Vagina (tissue), 2 donors: ENCODE results near the gene STX1B. TPM values are rescaled to one million over a fixed set of nuclear protein-coding genes. Genes with fewer than 3 reads are reported as not detected.

ENCODE experiments used
- DNase-seq, 2 donors: peaks; one replicate each; pipeline ENCODE4 v3.0.0-alpha.2; 2017; ENCODE audit errors: extremely low spot score in 2 of 2
- H3K27ac ChIP-seq: fragments of 200-600 bp; sonication (generic); one replicate; pipeline ENCODE4 v1.5.1; 2019
- H3K27me3 ChIP-seq: fragments of 200-600 bp; sonication (generic); one replicate; pipeline ENCODE4 v1.5.1; 2019
- H3K36me3 ChIP-seq, 2 donors: fragments of 200-600 bp; sonication (generic); one replicate each; pipeline ENCODE4 v1.5.1; 2017 to 2019
- H3K4me1 ChIP-seq: fragments of 200-600 bp; sonication (generic); one replicate; pipeline ENCODE4 v1.5.1; 2019
- H3K4me3 ChIP-seq, 2 donors: fragments of 200-600 bp; sonication (generic); 1 replicate in 1 of 2; 2 replicates in 1 of 2; pipeline ENCODE4 v1.5.1; 2016 to 2019
- H3K9me3 ChIP-seq: fragments of 200-600 bp; sonication (generic); one replicate; pipeline ENCODE4 v1.5.1; 2019
- CTCF ChIP-seq, 3 experiments: fragments of 450-650 bp in 2 of 3; fragments of 200-600 bp in 1 of 3; sonication (generic) in 1 of 3; IDR thresholded peaks; one replicate each; pipeline ENCODE4 v1.5.1; 2017 to 2019; ENCODE audit warnings: antibody characterized with exemption in 3 of 3, mild to moderate bottlenecking in 2 of 3, moderate library complexity in 2 of 3
- POLR2A ChIP-seq, 2 donors: fragments of 450-650 bp; IDR thresholded peaks; one replicate each; pipeline ENCODE4 v1.6.1; 2017; ENCODE audit warnings: antibody characterized with exemption in 2 of 2, mild to moderate bottlenecking in 2 of 2, moderate library complexity in 2 of 2
- POLR2AphosphoS5 ChIP-seq, 2 donors: sonication (generic); formaldehyde crosslinking; IDR thresholded peaks; one replicate each; pipeline ENCODE4 v1.9.0; 2017; ENCODE audit warnings: antibody characterized with exemption in 2 of 2, mild to moderate bottlenecking in 2 of 2, low read depth in 1 of 2; ENCODE audit not compliant: insufficient read depth in 1 of 2
- intact Hi-C: fragments of 100-400 bp; cut with DNase I; formaldehyde crosslinking; loops from one replicate; pipeline ENCODE4 v1.15.1; 2023
- total RNA-seq: library from RNA; depleted of rRNA; stranded (reverse); fragments of >200 nt; gene quantifications from one replicate; pipeline ENCODE4 v1.2.3, GENCODE V29; 2016

STX1B gene
- total RNA-seq, 1 donor from 2014 or later, result 4.7 TPM

- no peaks in the 10 kb centered on the region for H3K9me3 ChIP-seq
- H3K4me1 ChIP-seq, result peaks cover 28% of the 10 kb centered on the region
- TF ChIP-seq POLR2AphosphoS5 (IDR thresholded peaks at IDR 0.05; ENCODE audit: insufficient read depth in 1 of 2, low read depth in 1 of 2), result no peak
- TF ChIP-seq POLR2A (IDR thresholded peaks at IDR 0.05), result no peak
- no peak for TF ChIP-seq CTCF (IDR thresholded peaks at IDR 0.05)
- H3K4me3 ChIP-seq, result no peak overlapping the region
- no peaks in the 10 kb centered on the region for H3K27me3 ChIP-seq
- no peaks in the 10 kb centered on the region for H3K36me3 ChIP-seq
- DNase-seq, result no peak
- H3K27ac ChIP-seq, result peak overlapping the region; percentile 2
- intact Hi-C loops, result no loop called here
These were observed 9.6 kb downstream of the STX1B start for GRCh38 chr16:31000671-31001382.

- TF ChIP-seq POLR2A (IDR thresholded peaks at IDR 0.05) (no peak), CTCF (IDR thresholded peaks at IDR 0.05) (no peak), POLR2AphosphoS5 (IDR thresholded peaks at IDR 0.05; ENCODE audit: insufficient read depth in 1 of 2, low read depth in 1 of 2) (no peak)
- H3K4me1 ChIP-seq, result peaks cover 28% of the 10 kb centered on the region
- no peak overlapping the region for H3K4me3 ChIP-seq
- no peak overlapping the region for H3K27ac ChIP-seq
- intact Hi-C loops, result no loop called here
- H3K36me3 ChIP-seq, result no peaks in the 10 kb centered on the region
- no peaks in the 10 kb centered on the region for H3K9me3 ChIP-seq
- H3K27me3 ChIP-seq, result no peaks in the 10 kb centered on the region
- no peak for DNase-seq
These were observed 11.3 kb downstream of the STX1B start for GRCh38 chr16:30998852-30999761.

- Histone ChIP-seq H3K27ac (peak overlapping the region; percentile 76), H3K36me3 (no peaks in the 10 kb centered on the region), H3K9me3 (no peaks in the 10 kb centered on the region), H3K27me3 (no peaks in the 10 kb centered on the region), H3K4me1 (peaks cover 28% of the 10 kb centered on the region), H3K4me3 (peak overlapping the region; percentile 44 to 61)
- TF ChIP-seq POLR2AphosphoS5 (IDR thresholded peaks at IDR 0.05; ENCODE audit: insufficient read depth in 1 of 2, low read depth in 1 of 2), result no peak
- TF ChIP-seq POLR2A (IDR thresholded peaks at IDR 0.05), result no peak
- no peak for TF ChIP-seq CTCF (IDR thresholded peaks at IDR 0.05)
- DNase-seq, result no peak
- intact Hi-C loops, result loop anchor here (2.0 kb wide), 1 partner anchor 35 kb away; the partner anchor contains the start of gene STX4
These were observed 12.4 kb downstream of the STX1B start for GRCh38 chr16:30997725-30998711.

DNA sequence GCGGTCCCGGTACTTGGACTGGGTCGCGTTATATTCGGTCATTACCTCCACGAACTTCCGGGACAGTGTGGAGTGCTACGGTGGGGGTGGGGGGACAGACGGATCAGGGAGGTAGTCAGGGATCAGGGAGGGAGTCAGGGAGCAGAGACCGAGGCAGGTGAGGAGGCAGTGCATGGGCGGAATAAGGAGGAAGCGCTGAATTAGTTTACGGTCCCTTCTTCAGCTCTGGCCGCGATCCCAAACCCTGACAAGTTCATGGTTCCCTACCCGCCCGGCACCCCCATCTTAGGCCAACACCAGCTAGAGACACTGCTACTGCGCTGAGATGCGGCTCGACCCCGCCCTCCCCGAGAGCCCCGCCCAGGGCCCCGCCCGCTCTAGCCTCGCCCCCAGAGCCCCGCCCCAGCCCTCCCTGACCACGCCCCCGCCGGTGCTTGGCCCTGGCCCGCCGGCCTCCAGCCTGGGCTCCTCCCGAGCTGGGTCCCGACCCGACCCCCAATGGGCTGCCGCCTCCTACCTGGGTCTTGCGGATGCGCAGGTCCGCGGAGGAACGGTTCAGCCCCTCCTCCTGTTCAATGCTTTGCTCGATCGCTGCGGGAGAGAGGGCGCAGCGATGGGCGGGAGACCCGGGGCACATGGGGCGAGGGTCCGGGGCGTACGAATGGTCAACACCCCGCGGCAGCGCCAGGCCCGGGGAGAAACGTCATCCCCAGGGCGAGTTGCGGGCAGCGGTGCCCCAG lies 13.3 kb downstream of the STX1B start:
- intact Hi-C loops, result loop anchor here (2.0 kb wide), 1 partner anchor 36 kb away; the partner anchor contains the start of gene STX4
- Histone ChIP-seq H3K9me3 (no peaks in the 10 kb centered on the region), H3K27me3 (no peaks in the 10 kb centered on the region), H3K36me3 (no peaks in the 10 kb centered on the region), H3K4me1 (peaks cover 28% of the 10 kb centered on the region), H3K27ac (peak overlapping the region; percentile 76), H3K4me3 (peak overlapping the region; percentile 44 to 61)
- no peak for TF ChIP-seq CTCF (IDR thresholded peaks at IDR 0.05)
- TF ChIP-seq POLR2A (IDR thresholded peaks at IDR 0.05), result peak in 1 of 2 donors; percentile 25
- TF ChIP-seq POLR2AphosphoS5 (IDR thresholded peaks at IDR 0.05; ENCODE audit: insufficient read depth in 1 of 2, low read depth in 1 of 2), result peak in 1 of 2 donors; percentile 88
- DNase-seq, result no peak
